ENCODE measurements around the gene ME3. TPM values are rescaled to one million over a fixed set of nuclear protein-coding genes. Genes with fewer than 3 reads are reported as not detected.
A peak's percentile ranks its signal among the peaks of the same experiment; 100 is the strongest.

ME3 gene
- polyA plus RNA-seq, 1 donor (not counting 4 experiments of a cell fraction or from before 2014, with no cell fraction given), result 1.0 TPM

DNA sequence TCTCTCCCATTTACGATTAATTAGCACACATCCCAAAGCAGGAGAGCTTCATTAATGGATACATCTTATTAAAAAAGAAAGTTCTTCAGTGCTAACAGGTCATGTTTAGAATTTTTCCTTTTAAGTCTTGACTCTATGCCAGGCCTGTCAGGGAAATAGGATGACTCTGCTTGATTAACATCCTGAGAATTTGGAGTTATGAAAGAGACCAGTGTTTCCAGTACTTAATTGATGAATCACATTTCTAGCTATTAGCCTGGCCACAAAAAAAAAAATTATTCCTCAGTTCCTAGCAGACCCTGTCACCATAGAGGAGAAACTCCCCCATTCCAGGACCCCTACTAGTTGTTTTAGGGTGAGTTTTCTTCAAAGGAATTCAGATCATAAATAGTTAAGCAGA is 23.6 kb upstream of the ME3 start:
- H3K9me1 ChIP-seq (ENCODE audit: control insufficient read depth, extremely low read depth, insufficient read depth, low read length), result no peaks in the 10 kb centered on the region
- H3K79me2 ChIP-seq (ENCODE audit: control insufficient read depth, insufficient read depth, low read length), result no peaks in the 10 kb centered on the region
- H3K4me1 ChIP-seq (ENCODE audit: control insufficient read depth, extremely low read depth, insufficient read depth, low read length), result peaks cover 42% of the 10 kb centered on the region
- no peaks in the 10 kb centered on the region for H3K36me3 ChIP-seq (ENCODE audit: control insufficient read depth in 2 of 2, extremely low read depth in 1 of 2, insufficient read depth in 2 of 2, low read length in 2 of 2)
- H3K27me3 ChIP-seq (ENCODE audit: control insufficient read depth, extremely low read depth, insufficient read depth, low read length), result no peaks in the 10 kb centered on the region
- dilution Hi-C loops (cut with MboI; ENCODE audit: extremely low pct_ligation_motif_present, low sequenced_read_pairs), result no loop called here
- H3K4me3 ChIP-seq (ENCODE audit: control insufficient read depth in 2 of 3, extremely low read depth in 1 of 3, insufficient read depth in 2 of 3, low read depth in 1 of 3, low read length in 3 of 3), result peak overlapping the region in 1 of 3 experiments; percentile 17
- no peaks in the 10 kb centered on the region for H4K20me1 ChIP-seq (ENCODE audit: control insufficient read depth, extremely low read depth, insufficient read depth, low read length)
- peak overlapping the region; percentile 58 for H3K27ac ChIP-seq (ENCODE audit: control insufficient read depth, insufficient read depth, low read length)
- TF ChIP-seq EZH2 (IDR thresholded peaks at IDR 0.05; ENCODE audit: low read length), result no peak
- TF ChIP-seq, protein P1, sequence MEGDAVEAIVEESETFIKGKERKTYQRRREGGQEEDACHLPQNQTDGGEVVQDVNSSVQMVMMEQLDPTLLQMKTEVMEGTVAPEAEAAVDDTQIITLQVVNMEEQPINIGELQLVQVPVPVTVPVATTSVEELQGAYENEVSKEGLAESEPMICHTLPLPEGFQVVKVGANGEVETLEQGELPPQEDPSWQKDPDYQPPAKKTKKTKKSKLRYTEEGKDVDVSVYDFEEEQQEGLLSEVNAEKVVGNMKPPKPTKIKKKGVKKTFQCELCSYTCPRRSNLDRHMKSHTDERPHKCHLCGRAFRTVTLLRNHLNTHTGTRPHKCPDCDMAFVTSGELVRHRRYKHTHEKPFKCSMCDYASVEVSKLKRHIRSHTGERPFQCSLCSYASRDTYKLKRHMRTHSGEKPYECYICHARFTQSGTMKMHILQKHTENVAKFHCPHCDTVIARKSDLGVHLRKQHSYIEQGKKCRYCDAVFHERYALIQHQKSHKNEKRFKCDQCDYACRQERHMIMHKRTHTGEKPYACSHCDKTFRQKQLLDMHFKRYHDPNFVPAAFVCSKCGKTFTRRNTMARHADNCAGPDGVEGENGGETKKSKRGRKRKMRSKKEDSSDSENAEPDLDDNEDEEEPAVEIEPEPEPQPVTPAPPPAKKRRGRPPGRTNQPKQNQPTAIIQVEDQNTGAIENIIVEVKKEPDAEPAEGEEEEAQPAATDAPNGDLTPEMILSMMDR (optimal IDR thresholded peaks at IDR 0.05 in 1 of 3, IDR thresholded peaks at IDR 0.05 in 1 of 3, conservative IDR thresholded peaks at IDR 0.05 in 1 of 3; ENCODE audit: extremely low read depth in 1 of 3, insufficient read depth in 2 of 3, low read length in 3 of 3), result no peak
- H3K9me3 ChIP-seq (ENCODE audit: control insufficient read depth, low read depth, low read length), result no peaks in the 10 kb centered on the region
- no peak overlapping the region for H3K9ac ChIP-seq (ENCODE audit: control insufficient read depth, extremely low read depth, insufficient read depth, low read length)
- peak overlapping the region; percentile 60 for H3K4me2 ChIP-seq (ENCODE audit: control insufficient read depth, extremely low read depth, insufficient read depth, low read depth, low read length)
- FAIRE-seq, result peak; percentile 53
- DNase-seq (ENCODE audit: low read depth, low spot score), result peak; percentile 71
- no peak overlapping the region for H2AFZ ChIP-seq (ENCODE audit: control insufficient read depth, low read length)

DNA sequence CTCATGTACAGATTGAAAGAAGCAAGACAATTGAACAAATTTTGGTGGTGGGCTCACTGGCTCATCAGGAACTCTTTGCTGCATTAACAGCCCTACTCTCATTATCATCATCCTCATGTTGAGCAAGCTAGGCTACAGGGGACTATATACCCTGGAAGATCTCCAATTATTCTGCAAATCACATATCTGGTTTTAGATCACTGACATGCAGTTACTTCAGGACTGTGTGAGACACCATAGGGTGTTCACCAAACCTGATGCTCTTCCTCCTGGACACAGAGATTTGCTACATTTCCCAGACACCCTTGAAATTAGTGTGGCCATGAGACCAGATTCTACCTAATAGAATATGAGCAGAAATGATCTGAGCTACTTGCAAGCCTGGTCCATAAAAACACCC is 23.0 kb upstream of the ME3 start:
- H3K27ac ChIP-seq (ENCODE audit: control insufficient read depth, insufficient read depth, low read length), result peak overlapping the region; percentile 56
- H3K9me3 ChIP-seq (ENCODE audit: control insufficient read depth, low read depth, low read length), result no peaks in the 10 kb centered on the region
- DNase-seq (ENCODE audit: low read depth, low spot score) (no peak), FAIRE-seq (no peak)
- H3K9me1 ChIP-seq (ENCODE audit: control insufficient read depth, extremely low read depth, insufficient read depth, low read length), result no peaks in the 10 kb centered on the region
- no peaks in the 10 kb centered on the region for H3K36me3 ChIP-seq (ENCODE audit: control insufficient read depth in 2 of 2, extremely low read depth in 1 of 2, insufficient read depth in 2 of 2, low read length in 2 of 2)
- no peak for TF ChIP-seq EZH2 (IDR thresholded peaks at IDR 0.05; ENCODE audit: low read length)
- TF ChIP-seq, protein P1 (optimal IDR thresholded peaks at IDR 0.05 in 1 of 3, IDR thresholded peaks at IDR 0.05 in 1 of 3, conservative IDR thresholded peaks at IDR 0.05 in 1 of 3; ENCODE audit: extremely low read depth in 1 of 3, insufficient read depth in 2 of 3, low read length in 3 of 3), result no peak
- H2AFZ ChIP-seq (ENCODE audit: control insufficient read depth, low read length), result no peak overlapping the region
- peak overlapping the region; percentile 60 for H3K4me2 ChIP-seq (ENCODE audit: control insufficient read depth, extremely low read depth, insufficient read depth, low read depth, low read length)
- dilution Hi-C loops (cut with MboI; ENCODE audit: extremely low pct_ligation_motif_present, low sequenced_read_pairs), result no loop called here
- H3K9ac ChIP-seq (ENCODE audit: control insufficient read depth, extremely low read depth, insufficient read depth, low read length), result no peak overlapping the region
- H3K79me2 ChIP-seq (ENCODE audit: control insufficient read depth, insufficient read depth, low read length), result no peaks in the 10 kb centered on the region
- no peaks in the 10 kb centered on the region for H3K27me3 ChIP-seq (ENCODE audit: control insufficient read depth, extremely low read depth, insufficient read depth, low read length)
- H3K4me3 ChIP-seq (ENCODE audit: control insufficient read depth in 2 of 3, extremely low read depth in 1 of 3, insufficient read depth in 2 of 3, low read depth in 1 of 3, low read length in 3 of 3), result no peak overlapping the region
- no peaks in the 10 kb centered on the region for H4K20me1 ChIP-seq (ENCODE audit: control insufficient read depth, extremely low read depth, insufficient read depth, low read length)
- H3K4me1 ChIP-seq (ENCODE audit: control insufficient read depth, extremely low read depth, insufficient read depth, low read length), result peaks cover 42% of the 10 kb centered on the region
